ENCODE data around the gene ECE1. TPM values are rescaled to one million over a fixed set of nuclear protein-coding genes. Genes with fewer than 3 reads are reported as not detected.

The ECE1 gene
- total RNA-seq, 1 donor from 2014 or later: 336 TPM

DNA sequence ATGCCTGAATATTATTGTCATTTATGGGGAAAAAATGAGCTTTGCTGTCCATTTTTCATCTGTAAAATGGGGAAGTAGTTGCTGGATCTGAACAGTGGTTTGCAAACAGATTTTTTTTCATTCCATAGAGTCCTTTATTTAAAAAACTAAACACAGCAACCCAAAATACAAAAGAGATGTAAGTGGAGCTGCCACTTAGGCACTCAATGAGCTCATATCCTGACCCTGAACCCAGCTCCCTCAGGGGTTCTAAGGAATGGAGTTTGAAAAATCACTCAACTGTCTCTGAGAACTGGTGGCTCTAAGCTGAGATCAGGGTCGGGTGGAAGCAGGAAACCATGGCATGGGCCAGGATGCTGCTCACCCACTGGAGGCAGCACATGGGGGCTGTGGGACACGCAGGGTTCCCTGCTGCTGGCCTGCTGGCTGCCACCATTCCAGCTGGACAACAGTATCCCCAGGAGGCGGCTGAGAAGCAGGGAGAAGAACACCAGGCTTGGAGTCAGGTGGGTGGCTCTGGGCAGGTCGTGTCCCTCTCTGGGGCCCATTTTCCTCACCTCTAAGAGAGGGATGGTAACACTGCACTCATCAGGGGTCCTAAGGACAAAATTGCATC lies 9.6 kb upstream of the ECE1 start:
- Histone ChIP-seq H3K4me3 (no peak overlapping the region), H3K27ac (no peak overlapping the region), H3K4me1 (peaks cover 17 to 35% of the 10 kb centered on the region in 2 donors), H3K27me3 (no peaks in the 10 kb centered on the region), H3K36me3 (no peaks in the 10 kb centered on the region), H3K9me3 (no peaks in the 10 kb centered on the region)
- intact Hi-C loops (cut with DNase I): no loop called here
- DNase-seq (ENCODE audit: low spot score in 2 of 2): no peak
- TF ChIP-seq, protein P1, sequence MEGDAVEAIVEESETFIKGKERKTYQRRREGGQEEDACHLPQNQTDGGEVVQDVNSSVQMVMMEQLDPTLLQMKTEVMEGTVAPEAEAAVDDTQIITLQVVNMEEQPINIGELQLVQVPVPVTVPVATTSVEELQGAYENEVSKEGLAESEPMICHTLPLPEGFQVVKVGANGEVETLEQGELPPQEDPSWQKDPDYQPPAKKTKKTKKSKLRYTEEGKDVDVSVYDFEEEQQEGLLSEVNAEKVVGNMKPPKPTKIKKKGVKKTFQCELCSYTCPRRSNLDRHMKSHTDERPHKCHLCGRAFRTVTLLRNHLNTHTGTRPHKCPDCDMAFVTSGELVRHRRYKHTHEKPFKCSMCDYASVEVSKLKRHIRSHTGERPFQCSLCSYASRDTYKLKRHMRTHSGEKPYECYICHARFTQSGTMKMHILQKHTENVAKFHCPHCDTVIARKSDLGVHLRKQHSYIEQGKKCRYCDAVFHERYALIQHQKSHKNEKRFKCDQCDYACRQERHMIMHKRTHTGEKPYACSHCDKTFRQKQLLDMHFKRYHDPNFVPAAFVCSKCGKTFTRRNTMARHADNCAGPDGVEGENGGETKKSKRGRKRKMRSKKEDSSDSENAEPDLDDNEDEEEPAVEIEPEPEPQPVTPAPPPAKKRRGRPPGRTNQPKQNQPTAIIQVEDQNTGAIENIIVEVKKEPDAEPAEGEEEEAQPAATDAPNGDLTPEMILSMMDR (IDR thresholded peaks at IDR 0.05): no peak

DNA sequence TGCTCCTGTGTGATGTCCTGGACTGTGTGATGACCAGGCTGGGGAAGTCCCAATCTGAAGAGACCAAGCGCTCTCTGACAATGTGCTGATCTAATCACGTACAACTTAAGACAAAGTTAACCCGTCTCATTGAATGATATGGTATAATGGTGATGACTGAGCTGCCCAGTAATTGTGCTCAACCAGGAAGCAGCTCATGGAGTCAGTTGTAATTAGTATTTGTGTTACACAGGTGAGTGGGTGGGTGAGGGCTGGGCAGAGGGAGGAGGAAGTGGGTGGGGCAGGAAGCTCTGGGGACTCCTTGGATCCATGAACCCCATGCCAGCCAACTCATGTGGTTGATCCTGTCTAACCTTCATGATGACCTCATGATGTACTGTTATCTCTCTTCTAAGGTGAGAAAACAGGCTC lies 8.7 kb upstream of the ECE1 start:
- TF ChIP-seq, protein P1 (IDR thresholded peaks at IDR 0.05): no peak
- no peaks in the 10 kb centered on the region for H3K36me3 ChIP-seq
- no peaks in the 10 kb centered on the region for H3K9me3 ChIP-seq
- H3K27ac ChIP-seq: peak overlapping the region in 1 of 2 donors; percentile 17
- no peak overlapping the region for H3K4me3 ChIP-seq
- no peaks in the 10 kb centered on the region for H3K27me3 ChIP-seq
- H3K4me1 ChIP-seq: peaks cover 23 to 42% of the 10 kb centered on the region in 2 donors
- DNase-seq (ENCODE audit: low spot score in 2 of 2): no peak
- intact Hi-C loops (cut with DNase I): no loop called here

DNA sequence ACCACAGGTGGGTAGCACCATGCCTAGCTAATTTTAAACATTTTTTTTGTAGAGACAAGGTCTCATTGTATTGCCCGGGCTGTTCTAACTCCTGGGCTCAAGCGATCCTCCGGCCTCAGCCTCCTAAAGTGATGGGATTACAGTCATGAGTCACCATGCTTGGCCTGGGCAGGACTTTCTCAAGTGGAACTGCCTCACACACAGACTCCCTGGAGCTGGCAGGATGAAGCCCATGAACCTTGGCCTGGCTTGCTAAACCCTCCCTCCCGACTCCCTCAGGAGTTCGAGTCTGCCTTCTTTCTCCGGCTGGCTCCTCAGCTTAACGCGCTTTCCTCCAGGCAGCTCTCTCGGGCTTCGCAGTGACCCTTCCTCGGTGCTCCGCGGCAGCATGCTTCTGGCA lies 7.7 kb upstream of the ECE1 start:
- Histone ChIP-seq H3K9me3 (no peaks in the 10 kb centered on the region), H3K4me1 (peaks cover 21 to 38% of the 10 kb centered on the region in 2 donors), H3K27ac (peak overlapping the region; percentile 45 to 63), H3K27me3 (no peaks in the 10 kb centered on the region), H3K4me3 (no peak overlapping the region), H3K36me3 (no peaks in the 10 kb centered on the region)
- TF ChIP-seq, protein P1 (IDR thresholded peaks at IDR 0.05): no peak
- intact Hi-C loops (cut with DNase I): no loop called here
- DNase-seq (ENCODE audit: low spot score in 2 of 2): peak in 1 of 2 donors; percentile 81

DNA sequence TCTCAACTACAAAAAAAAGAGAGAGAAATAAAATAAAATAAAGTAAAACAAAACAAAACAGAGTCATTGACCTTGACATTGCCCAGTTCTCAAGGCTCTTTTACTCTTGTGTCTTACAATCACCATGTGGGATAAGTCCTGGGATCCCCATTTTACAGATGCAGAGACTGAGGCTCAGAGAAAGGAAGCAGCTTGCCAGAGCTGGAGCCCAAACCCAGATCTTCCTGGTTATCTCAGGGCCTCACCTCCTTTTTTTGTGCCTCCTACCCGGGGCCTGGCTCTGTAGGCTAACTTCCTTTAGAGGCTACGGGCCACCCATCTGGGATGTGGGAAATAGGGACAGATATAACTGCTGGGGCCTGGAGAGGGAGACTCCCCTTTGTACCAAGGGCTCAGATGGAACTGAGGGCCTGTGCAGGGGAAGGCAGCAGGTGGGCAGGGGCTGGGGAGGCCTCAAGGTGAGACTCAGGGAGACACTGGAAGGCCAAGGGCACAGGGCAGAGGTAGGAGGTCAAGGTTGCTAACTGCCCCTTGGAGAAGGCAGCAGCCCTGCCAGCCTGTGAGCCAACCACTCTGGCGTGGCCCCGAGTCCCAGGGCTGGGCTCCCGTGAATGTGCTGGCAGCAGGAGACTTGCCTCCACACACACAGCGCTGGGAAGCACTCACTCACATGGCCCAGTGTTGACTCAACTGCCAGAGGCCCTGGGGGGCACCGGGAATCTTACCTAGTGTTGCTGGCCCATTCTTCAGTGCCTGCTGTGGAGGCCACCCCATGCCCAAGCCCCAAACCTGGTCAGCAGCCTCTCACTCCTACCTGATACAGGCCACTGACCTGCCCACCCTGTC lies 6.5 kb upstream of the ECE1 start:
- no peak for DNase-seq (ENCODE audit: low spot score in 2 of 2)
- intact Hi-C loops (cut with DNase I): no loop called here
- Histone ChIP-seq H3K4me1 (peaks cover 14 to 32% of the 10 kb centered on the region in 2 donors), H3K4me3 (no peak overlapping the region), H3K36me3 (no peaks in the 10 kb centered on the region), H3K27ac (peak overlapping the region; percentile 53 to 63), H3K9me3 (no peaks in the 10 kb centered on the region), H3K27me3 (no peaks in the 10 kb centered on the region)
- TF ChIP-seq, protein P1 (IDR thresholded peaks at IDR 0.05): no peak

DNA sequence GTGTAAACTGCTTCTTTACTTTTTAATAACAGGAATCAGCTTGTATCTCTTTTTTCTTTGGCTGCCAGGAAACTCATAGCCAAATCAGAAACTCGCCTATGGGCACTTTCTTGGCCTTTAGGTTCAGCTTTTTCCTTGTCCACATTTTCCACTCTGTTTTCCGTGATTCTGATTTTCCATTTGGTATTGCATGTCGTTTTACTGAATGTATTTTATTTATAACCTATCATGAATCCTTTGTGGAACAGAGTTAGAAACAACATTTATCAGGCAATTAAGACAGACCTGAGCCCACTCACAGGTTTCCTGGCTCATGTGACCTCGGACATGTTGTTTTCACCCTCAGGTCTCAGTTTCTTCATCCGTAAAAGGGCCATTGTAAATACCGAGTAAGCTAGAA lies 5.3 kb upstream of the ECE1 start:
- no peaks in the 10 kb centered on the region for H3K9me3 ChIP-seq
- no peaks in the 10 kb centered on the region for H3K27me3 ChIP-seq
- intact Hi-C loops (cut with DNase I): no loop called here
- peaks cover 14 to 40% of the 10 kb centered on the region in 2 donors for H3K4me1 ChIP-seq
- no peaks in the 10 kb centered on the region for H3K36me3 ChIP-seq
- H3K4me3 ChIP-seq: no peak overlapping the region
- peak overlapping the region; percentile 2 to 54 for H3K27ac ChIP-seq
- TF ChIP-seq, protein P1 (IDR thresholded peaks at IDR 0.05): no peak
- no peak for DNase-seq (ENCODE audit: low spot score in 2 of 2)
